HG02610 (cell line): Measurements from ENCODE around the gene TCL1A.
"Not testable (repeated sequence)": the region's sequence is repeated elsewhere in the genome, so short reads cannot be mapped to it uniquely, and the experiment has no call there.

Experiments used
- ATAC-seq: cut with Tn5 transposase; IDR thresholded peaks from one replicate; pipeline ENCODE4 v1.9.1; 2021; ENCODE audit warnings: mild to moderate bottlenecking, moderate library complexity; ENCODE audit not compliant: unreplicated experiment

TCL1A gene

GRCh38 chr14:95713596-95714371 is at the start of gene TCL1A:
Gene TCL1A, minus strand, starts transcription at chr14:95714125. Its CDS starts 59 bp downstream, at chr14:95714066.
- peak; percentile 81 for ATAC-seq

- ATAC-seq, result not testable (repeated sequence)
Observed at GRCh38 chr14:95763032-95763431, 49.1 kb upstream of the TCL1A start.

- no peak for ATAC-seq
Observed at GRCh38 chr14:95761436-95761835, 47.5 kb upstream of the TCL1A start.

- no peak for ATAC-seq
Observed at GRCh38 chr14:95760596-95760995, 46.7 kb upstream of the TCL1A start.

GRCh38 chr14:95759941-95760340 is 46.0 kb upstream of the TCL1A start:
- no peak for ATAC-seq

- ATAC-seq, result no peak
Observed at GRCh38 chr14:95758331-95758730, 44.4 kb upstream of the TCL1A start.

GRCh38 chr14:95756751-95757150 is 42.8 kb upstream of the TCL1A start:
- no peak for ATAC-seq

GRCh38 chr14:95756127-95756526 is 42.2 kb upstream of the TCL1A start:
- ATAC-seq, result no peak

GRCh38 chr14:95741781-95742180 is 27.9 kb upstream of the TCL1A start:
- no peak for ATAC-seq

- ATAC-seq, result no peak
Observed at GRCh38 chr14:95741038-95741490, 27.1 kb upstream of the TCL1A start.

GRCh38 chr14:95739356-95739755 is 25.4 kb upstream of the TCL1A start:
- no peak for ATAC-seq

- ATAC-seq, result no peak
Observed at GRCh38 chr14:95733212-95733611, 19.3 kb upstream of the TCL1A start.

GRCh38 chr14:95730126-95730525 is 16.2 kb upstream of the TCL1A start:
- no peak for ATAC-seq

- ATAC-seq, result peak; percentile 65
Observed at GRCh38 chr14:95729402-95730028, 15.6 kb upstream of the TCL1A start.

- no peak for ATAC-seq
Observed at GRCh38 chr14:95727056-95727700, 13.3 kb upstream of the TCL1A start.

- peak; percentile 86 for ATAC-seq
Observed at GRCh38 chr14:95725685-95726336, 11.9 kb upstream of the TCL1A start.

- ATAC-seq, result no peak
Observed at GRCh38 chr14:95722525-95723190, 8.7 kb upstream of the TCL1A start.

- ATAC-seq, result no peak
Observed at GRCh38 chr14:95712398-95712797, 1.5 kb downstream of the TCL1A start.

GRCh38 chr14:95711476-95712176 is 2.3 kb downstream of the TCL1A start:
- no peak for ATAC-seq

- no peak for ATAC-seq
Observed at GRCh38 chr14:95710106-95710505, 3.8 kb downstream of the TCL1A start.
